Fibroblast of lung (primary cell): Measurements from ENCODE around the gene ZIM2.

Source experiments
- CTCF ChIP-seq, 2 donors: IDR thresholded peaks in 1 of 2; conservative IDR thresholded peaks in 1 of 2; 1 replicate in 1 of 2; 2 replicates in 1 of 2; pipeline ENCODE4 v1.5.1; 2011 to 2012; ENCODE audit warnings: low read length in 2 of 2, control low read depth in 1 of 2, inconsistent platforms in 1 of 2, low read depth in 1 of 2, mild to moderate bottlenecking in 1 of 2
- EZH2 ChIP-seq: IDR thresholded peaks from 2 replicates; pipeline ENCODE4 v1.5.1; 2012; ENCODE audit warnings: low read length, control low read depth, mild to moderate bottlenecking; ENCODE audit errors: missing control alignments

- no peak for TF ChIP-seq CTCF (conservative IDR thresholded peaks at IDR 0.05 in 1 of 2, IDR thresholded peaks at IDR 0.05 in 1 of 2; ENCODE audit: low read depth in 1 of 2, low read length in 2 of 2)
- TF ChIP-seq EZH2: no peak
Measured at GRCh38 chr19:56810260-56810659, 30.3 kb downstream of the ZIM2 start.
